GM21528 (cell line): ENCODE data around the gene ST3GAL2.

Experiments used
- ATAC-seq: cut with Tn5 transposase; IDR thresholded peaks from one replicate; pipeline ENCODE4 v1.9.1; 2021; ENCODE audit warnings: mild to moderate bottlenecking, moderate library complexity; ENCODE audit not compliant: unreplicated experiment, low FRiP score

ST3GAL2 gene

DNA sequence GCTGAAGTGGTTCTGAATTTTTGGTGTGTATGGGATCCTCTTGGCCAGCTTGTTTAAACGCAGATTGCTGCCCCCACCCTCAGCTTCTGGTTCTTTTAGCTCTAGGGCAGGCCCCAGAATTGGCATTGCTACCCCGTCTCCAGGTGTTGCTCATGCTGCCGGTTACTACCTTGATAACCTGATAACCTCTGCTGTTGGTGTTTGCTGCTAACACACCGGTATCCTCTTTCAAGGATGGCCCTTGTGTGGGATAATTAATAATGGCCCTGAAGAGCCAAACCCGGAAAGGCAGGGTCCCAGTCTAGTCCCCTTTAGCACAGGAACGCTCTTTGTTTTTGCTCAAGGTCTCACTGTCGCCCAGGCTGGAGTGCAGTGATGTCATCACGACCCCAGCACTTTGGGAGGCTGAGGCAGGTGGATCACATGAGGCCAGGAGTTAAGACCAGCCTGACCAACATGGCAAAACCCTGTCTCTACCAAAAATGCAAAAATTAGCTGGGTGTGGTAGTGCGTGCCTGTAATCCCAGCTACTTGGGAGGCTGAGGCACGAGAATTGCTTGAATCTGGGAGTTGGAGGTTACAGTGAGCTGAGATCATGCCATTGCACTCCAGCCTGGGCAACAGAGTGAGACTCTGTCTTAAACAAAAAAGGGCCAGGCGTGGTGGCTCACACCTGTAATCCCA, 1.3 kb upstream of the ST3GAL2 start:
- no peak for ATAC-seq

- peak; percentile 1 for ATAC-seq
Observed at GRCh38 chr16:70438585-70438968, 323 bp downstream of the ST3GAL2 start.

DNA sequence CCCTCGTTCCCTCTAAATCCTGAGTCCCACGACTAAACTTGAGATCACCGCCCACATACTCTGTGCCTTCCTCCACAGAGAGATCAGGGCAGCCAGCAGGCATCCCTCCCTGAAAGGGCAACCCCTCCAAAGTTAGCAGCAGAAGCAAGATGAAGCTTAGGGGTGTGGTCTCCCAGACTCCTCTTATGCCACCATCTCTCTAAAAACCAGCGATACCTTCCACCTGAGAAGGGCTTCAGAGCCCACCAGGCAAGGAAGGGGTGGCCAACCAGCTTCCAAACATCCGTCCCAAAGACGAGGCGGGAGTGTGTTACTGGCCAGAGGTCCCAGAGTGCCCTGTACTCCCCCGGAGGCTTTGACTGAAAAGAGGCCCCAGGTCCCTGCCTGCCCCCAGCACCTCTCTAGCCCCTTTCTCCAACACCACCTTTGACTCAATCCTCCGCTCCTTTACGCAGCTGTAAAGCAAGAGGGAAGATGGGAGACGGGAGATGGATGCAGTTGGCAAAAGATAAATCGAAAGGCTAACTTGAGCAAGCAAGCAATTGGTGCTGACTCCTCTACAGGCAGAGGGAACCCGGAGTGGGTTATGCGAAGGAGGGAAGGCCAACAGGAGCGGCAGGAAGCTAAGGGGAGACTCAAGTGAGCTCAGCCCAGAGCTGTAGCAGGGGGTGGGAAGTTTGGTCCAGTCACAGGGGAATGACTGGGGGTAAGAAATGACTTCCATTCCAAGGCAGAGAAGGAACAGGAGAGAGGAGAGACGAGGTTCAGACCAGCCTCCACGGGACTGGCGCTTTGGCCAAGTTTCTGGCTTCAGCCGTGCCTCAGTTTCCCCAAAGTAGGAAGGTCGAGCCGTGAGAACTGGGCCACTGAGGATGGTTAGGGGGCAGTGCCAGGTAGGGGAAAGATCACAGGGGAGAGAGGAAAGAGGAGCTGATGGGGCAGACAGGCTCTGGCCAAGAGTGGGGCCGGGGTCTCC, 1.0 kb downstream of the ST3GAL2 start:
- ATAC-seq, result no peak

DNA sequence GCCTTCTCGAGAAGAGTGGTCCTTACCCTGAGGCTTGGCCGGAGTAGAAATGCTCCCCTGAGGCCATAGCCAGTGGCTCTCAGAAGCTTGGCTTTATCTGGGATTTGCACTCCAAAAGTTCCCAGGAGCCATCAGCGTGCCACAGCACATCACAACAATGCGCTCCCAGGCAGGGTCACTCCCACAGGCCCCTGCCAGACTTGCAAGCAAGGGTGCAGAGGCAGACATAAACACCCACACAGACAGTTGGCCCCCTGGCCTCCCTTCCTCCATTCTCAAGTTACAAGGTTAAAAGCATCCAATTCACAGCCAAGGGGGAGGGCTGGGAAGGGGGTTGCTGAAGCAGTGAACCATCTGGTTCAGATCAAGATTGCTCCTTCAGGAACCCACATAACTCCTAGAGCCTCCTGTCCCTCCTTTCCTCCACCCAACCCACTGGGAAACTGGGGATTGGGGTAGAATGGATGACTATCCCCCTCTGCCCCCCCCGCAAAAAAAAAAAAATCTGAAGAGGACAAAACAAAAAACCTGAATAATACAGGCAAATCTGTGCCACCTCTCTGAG, 1.8 kb downstream of the ST3GAL2 start:
- no peak for ATAC-seq

GRCh38 chr16:70434484-70435260, 4.2 kb downstream of the ST3GAL2 start:
- ATAC-seq, result no peak

- ATAC-seq, result no peak
Observed at GRCh38 chr16:70433458-70434103, 5.3 kb downstream of the ST3GAL2 start.

GRCh38 chr16:70432723-70433457, 6.0 kb downstream of the ST3GAL2 start:
- no peak for ATAC-seq

GRCh38 chr16:70432356-70432722, 6.6 kb downstream of the ST3GAL2 start:
- ATAC-seq, result no peak

GRCh38 chr16:70430667-70431536, 8.0 kb downstream of the ST3GAL2 start:
- ATAC-seq, result peak; percentile 46

DNA sequence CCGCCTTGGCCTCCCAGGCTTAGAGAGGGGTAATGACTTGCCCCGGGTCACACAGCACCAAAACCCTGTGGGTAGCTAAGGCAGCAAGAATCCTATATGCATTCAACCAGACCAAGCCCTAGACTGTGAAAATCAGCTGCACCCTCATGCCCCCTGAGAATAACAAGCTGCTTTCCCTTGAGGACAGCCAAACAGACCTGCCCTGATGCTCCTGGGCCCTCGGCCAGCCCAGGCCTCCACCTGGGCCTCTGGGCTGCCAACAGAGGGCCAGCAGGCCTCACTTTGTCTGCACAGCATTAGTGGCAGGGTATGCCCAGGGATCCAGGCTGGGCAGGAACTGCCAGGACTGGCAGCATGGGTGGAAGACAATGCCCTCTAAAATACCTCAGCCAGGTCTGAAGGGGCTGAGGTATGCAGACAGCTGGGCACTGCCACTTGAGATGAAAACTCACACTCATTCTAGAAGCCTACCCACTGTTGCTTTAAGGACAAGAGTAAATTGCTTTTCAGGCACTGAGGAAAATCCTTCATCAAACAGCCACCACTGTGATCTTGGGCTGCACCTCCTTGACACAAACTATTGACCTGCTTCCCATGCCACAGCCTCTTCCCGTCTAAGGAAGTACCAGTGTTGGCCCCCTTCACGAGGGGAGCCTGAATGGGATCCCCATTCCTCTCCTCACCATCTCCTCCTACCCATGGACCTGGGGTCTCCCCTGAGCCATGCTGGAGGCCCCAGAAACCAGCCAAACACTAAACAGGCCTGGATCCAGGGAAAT, 8.8 kb downstream of the ST3GAL2 start:
- peak; percentile 3 for ATAC-seq

DNA sequence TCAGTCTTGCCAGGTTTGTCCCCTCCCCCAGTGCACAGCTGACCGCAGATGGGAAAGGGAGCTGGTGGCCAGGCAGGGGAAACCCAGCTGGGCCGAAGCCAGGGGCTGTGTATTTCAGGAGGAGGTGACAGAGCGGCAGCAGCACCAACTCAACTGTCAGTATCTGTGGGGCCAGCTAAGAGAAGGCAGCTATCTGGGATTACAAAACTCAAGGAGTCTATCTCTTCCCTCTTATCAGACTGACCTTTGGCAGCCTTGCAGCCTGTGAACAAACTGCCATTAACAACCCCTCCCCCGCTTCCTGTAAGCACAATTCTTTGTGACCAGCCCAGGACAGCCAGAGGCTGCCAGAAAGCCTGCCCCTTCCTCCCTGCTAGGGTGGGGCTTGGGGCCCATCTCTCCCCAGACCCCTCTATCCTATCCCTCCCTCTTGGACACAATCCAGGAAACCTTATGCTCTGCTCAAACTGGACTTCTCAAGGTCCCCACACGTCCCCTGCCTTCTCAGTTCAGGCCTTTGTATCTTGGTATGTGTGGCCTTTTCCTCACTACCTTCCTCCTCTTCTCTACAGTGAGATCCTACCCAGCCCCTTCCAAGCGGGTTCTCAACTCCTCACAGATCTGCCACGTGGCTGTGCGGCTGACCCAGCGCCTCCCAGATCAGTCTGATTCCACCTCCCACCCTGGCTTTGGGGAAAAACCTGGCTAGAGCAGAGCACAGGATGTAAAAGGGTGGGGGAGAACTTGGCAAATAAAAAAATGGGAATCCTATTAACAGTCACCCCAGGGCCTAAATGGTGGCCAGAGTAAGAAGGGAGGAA, 10.5 kb downstream of the ST3GAL2 start:
- ATAC-seq, result peak; percentile 20

DNA sequence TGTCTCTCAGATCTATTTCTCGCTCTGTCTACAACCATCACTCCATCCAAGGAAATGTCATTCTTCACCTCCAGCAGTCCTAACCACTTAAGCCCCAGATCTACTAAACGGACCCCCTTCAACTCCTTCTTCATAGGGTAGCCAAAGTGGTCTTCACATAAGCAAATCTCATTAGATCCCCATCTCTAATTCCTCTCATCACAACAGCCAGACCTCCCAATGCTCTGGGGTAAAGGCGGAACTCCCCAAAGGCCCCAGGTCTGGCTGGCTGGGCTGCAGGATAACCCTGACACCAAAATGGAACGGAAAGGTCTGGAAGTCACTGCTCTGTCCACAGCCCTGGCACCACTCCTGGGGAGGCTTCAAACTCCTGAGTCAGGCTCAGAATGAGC, 11.1 kb downstream of the ST3GAL2 start:
- ATAC-seq, result no peak

DNA sequence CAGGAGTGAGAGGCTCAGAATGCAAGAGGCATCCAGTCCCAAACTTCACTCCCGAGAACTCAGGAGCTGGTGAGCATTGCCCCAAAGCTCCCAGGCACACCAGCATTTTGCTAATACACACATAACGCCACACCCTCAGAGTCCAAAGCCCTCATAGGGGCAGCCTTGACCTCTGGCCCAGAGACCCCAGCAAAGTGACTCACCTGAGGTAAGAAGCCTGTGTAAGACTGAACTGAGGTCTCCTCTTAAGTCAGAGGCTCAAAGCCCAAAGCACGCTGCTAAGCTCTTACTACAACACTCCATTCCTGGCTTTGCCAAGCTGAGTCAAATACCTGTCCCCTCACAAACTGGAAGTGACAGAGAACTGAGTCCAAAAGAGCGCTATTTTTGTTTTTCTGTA, 16.4 kb downstream of the ST3GAL2 start:
- no peak for ATAC-seq

DNA sequence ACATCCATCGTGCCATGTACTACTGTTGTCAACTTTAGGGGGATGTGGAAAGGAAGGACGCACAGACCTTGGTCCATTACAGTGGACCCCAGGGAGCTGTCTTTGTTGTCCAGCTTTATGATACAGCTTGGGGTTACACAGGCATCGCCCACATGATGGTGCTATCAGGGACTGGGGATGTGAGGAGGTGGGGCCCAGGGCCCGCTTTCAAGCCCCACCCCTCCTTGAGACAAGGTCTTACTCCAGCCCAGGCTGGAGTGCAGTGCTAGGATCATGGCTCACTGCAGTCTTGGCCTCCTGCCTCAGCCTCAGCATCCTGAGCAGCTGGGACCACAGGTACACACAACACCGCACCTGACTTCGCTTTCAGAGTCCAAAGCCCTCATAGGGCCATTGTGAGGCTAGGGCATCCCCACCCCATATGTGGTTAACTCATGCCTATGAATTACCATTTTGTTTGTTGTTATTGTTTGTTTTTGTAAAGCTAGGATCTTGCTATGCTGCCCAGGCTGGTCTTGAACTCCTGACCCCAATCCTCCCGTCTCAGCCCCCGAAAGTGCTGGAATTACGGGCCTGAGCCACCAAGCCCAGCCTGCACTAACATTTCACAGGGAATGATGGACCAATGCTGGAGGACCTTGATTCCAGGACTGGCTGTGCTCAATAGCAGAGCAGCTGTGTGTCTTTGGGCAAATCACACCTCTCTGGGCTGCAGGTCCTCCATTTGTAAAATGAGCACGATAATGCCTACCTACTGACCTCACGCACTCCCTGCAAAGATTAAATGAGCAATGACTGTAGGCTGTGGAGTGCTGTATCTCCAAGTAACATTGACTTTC, 17.2 kb downstream of the ST3GAL2 start:
- ATAC-seq, result no peak

DNA sequence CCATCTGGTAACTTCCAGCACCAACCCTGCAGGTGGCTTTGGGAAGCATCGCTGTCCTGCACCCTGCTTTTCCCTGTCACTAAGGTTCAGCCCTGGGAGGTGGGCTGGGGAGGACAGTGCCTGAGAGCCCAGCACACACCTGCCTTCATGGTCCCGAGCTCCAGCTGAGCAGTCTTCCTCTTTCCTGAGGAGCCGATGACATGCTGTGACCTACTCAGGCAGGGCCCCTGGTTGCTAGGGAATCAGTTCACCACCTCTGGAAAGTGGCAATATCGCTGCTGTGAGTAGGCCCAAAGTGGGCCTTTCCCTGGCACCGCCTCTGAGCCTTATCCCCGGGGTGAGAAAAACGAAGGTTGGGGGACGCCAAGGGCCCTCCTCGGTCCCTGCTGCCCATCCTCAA, 17.9 kb downstream of the ST3GAL2 start:
- no peak for ATAC-seq
